ENCODE results near the gene ITGA11.

DNA sequence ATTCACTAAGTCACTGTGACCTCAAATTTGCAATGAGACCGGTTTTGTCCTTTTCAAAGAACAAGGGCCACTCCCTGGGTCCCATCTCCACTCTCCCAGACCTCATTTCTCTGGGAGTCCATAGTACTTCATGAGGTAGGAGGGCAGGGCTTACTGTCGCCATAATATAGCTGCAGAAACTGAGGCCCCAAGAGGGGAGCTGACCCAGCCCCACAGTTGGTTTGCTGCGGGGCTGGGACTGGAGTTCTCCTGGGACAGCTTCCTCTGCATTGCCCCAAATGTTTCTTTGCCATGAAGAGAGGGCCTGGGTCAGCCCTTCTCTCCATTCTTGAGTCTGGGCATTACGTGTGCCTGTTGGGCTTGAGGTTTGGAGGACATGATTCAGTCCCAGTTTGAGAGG lies 60.1 kb downstream of the ITGA11 start:
- no peak for TF ChIP-seq TAF1 (IDR thresholded peaks at IDR 0.05; ENCODE audit: borderline replicate concordance, low read depth, low read length)
- TF ChIP-seq, protein P1, sequence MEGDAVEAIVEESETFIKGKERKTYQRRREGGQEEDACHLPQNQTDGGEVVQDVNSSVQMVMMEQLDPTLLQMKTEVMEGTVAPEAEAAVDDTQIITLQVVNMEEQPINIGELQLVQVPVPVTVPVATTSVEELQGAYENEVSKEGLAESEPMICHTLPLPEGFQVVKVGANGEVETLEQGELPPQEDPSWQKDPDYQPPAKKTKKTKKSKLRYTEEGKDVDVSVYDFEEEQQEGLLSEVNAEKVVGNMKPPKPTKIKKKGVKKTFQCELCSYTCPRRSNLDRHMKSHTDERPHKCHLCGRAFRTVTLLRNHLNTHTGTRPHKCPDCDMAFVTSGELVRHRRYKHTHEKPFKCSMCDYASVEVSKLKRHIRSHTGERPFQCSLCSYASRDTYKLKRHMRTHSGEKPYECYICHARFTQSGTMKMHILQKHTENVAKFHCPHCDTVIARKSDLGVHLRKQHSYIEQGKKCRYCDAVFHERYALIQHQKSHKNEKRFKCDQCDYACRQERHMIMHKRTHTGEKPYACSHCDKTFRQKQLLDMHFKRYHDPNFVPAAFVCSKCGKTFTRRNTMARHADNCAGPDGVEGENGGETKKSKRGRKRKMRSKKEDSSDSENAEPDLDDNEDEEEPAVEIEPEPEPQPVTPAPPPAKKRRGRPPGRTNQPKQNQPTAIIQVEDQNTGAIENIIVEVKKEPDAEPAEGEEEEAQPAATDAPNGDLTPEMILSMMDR (IDR thresholded peaks at IDR 0.05), result no peak
- no peak for TF ChIP-seq EP300 (IDR thresholded peaks at IDR 0.05; ENCODE audit: borderline replicate concordance in 1 of 2, low read depth in 1 of 2, low read length in 1 of 2)
- TF ChIP-seq, protein P2, sequence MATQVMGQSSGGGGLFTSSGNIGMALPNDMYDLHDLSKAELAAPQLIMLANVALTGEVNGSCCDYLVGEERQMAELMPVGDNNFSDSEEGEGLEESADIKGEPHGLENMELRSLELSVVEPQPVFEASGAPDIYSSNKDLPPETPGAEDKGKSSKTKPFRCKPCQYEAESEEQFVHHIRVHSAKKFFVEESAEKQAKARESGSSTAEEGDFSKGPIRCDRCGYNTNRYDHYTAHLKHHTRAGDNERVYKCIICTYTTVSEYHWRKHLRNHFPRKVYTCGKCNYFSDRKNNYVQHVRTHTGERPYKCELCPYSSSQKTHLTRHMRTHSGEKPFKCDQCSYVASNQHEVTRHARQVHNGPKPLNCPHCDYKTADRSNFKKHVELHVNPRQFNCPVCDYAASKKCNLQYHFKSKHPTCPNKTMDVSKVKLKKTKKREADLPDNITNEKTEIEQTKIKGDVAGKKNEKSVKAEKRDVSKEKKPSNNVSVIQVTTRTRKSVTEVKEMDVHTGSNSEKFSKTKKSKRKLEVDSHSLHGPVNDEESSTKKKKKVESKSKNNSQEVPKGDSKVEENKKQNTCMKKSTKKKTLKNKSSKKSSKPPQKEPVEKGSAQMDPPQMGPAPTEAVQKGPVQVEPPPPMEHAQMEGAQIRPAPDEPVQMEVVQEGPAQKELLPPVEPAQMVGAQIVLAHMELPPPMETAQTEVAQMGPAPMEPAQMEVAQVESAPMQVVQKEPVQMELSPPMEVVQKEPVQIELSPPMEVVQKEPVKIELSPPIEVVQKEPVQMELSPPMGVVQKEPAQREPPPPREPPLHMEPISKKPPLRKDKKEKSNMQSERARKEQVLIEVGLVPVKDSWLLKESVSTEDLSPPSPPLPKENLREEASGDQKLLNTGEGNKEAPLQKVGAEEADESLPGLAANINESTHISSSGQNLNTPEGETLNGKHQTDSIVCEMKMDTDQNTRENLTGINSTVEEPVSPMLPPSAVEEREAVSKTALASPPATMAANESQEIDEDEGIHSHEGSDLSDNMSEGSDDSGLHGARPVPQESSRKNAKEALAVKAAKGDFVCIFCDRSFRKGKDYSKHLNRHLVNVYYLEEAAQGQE (IDR thresholded peaks at IDR 0.05; ENCODE audit: low read depth, low read length), result no peak
- TF ChIP-seq POLR2AphosphoS5 (IDR thresholded peaks at IDR 0.05; ENCODE audit: low read depth, low read length), result no peak
- no peak for TF ChIP-seq RXRA (IDR thresholded peaks at IDR 0.05; ENCODE audit: borderline replicate concordance, low read depth)
- no peak for TF ChIP-seq TCF12 (IDR thresholded peaks at IDR 0.05)
- no peak for TF ChIP-seq RCOR1 (IDR thresholded peaks at IDR 0.05; ENCODE audit: low read length)

Data from SK-N-SH (cell line).